HFFc6 (cell line): ENCODE results near the gene NCAPH2. TPM values are rescaled to one million over a fixed set of nuclear protein-coding genes. Genes with fewer than 3 reads are reported as not detected.
A peak's percentile ranks its signal among the peaks of the same experiment; 100 is the strongest.
"Not testable (repeated sequence)": the region's sequence is repeated elsewhere in the genome, so short reads cannot be mapped to it uniquely, and the experiment has no call there.

Experiments used
- DNase-seq: peaks from one replicate; pipeline ENCODE4 v3.0.0-alpha.2; 2018
- H3K27ac Mint-ChIP-seq: 2 replicates; pipeline ENCODE4 v1.8.0; 2020; ENCODE audit warnings: mild to moderate bottlenecking, mixed read lengths
- H3K27me3 Mint-ChIP-seq: 2 replicates; pipeline ENCODE4 v1.8.0; 2021; ENCODE audit warnings: mild to moderate bottlenecking, moderate library complexity, mixed read lengths; ENCODE audit not compliant: insufficient read depth
- H3K36me3 Mint-ChIP-seq: 2 replicates; pipeline ENCODE4 v1.8.0; 2021; ENCODE audit warnings: low read depth, mixed read lengths
- H3K4me1 Mint-ChIP-seq: 2 replicates; pipeline ENCODE4 v1.8.0; 2020; ENCODE audit warnings: low read depth, mixed read lengths
- H3K4me3 Mint-ChIP-seq: 2 replicates; pipeline ENCODE4 v1.8.0; 2020; ENCODE audit warnings: mild to moderate bottlenecking, moderate library complexity, mixed read lengths
- H3K9me3 Mint-ChIP-seq: 2 replicates; pipeline ENCODE4 v1.8.0; 2020; ENCODE audit warnings: mild to moderate bottlenecking, mixed read lengths
- total RNA-seq, 6 experiments: library from RNA; stranded (reverse); fragmentation: NEBNext Ultra II Directional; extraction: Animal tissue kit (Norgen Biotek cat#: 25700); gene quantifications; 2 replicates in 1 of 6; 3 replicates in 5 of 6; pipeline ENCODE4 v1.2.3, GENCODE V29; 2021
- TF ChIP-seq, protein P1 (sequence below): fragments of 200-600 bp; sonication (generic); IDR thresholded peaks from 2 replicates; pipeline ENCODE4 v1.5.0; 2021; ENCODE audit warnings: antibody characterized with exemption, mild to moderate bottlenecking

Gene NCAPH2
- total RNA-seq, 6 experiments from 2014 or later = 31.7 to 54.1 (median 50.0) TPM

DNA sequence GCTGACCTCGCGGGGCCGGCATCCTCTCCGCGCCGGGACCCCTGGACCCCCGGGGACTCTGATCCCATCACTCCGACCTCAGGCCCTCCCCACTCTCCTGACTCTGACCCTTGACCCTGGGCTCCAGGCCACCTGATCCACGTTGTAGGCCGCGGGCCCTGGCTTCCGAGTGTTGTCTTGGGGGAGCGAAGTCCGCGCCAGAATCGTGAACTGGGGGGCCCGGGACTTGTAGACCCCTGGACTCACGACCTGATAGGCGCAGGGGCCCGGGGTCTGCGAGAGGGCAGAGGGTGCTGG is 22.5 kb downstream of the NCAPH2 start:
- H3K4me3 Mint-ChIP-seq = no peak overlapping the region
- no peaks in the 10 kb centered on the region for H3K9me3 Mint-ChIP-seq
- H3K4me1 Mint-ChIP-seq = peaks cover 9% of the 10 kb centered on the region
- no peak overlapping the region for H3K27ac Mint-ChIP-seq
- DNase-seq = no peak
- H3K36me3 Mint-ChIP-seq = no peaks in the 10 kb centered on the region
- H3K27me3 Mint-ChIP-seq = peaks cover 18% of the 10 kb centered on the region
- TF ChIP-seq, protein P1, sequence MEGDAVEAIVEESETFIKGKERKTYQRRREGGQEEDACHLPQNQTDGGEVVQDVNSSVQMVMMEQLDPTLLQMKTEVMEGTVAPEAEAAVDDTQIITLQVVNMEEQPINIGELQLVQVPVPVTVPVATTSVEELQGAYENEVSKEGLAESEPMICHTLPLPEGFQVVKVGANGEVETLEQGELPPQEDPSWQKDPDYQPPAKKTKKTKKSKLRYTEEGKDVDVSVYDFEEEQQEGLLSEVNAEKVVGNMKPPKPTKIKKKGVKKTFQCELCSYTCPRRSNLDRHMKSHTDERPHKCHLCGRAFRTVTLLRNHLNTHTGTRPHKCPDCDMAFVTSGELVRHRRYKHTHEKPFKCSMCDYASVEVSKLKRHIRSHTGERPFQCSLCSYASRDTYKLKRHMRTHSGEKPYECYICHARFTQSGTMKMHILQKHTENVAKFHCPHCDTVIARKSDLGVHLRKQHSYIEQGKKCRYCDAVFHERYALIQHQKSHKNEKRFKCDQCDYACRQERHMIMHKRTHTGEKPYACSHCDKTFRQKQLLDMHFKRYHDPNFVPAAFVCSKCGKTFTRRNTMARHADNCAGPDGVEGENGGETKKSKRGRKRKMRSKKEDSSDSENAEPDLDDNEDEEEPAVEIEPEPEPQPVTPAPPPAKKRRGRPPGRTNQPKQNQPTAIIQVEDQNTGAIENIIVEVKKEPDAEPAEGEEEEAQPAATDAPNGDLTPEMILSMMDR = no peak

DNA sequence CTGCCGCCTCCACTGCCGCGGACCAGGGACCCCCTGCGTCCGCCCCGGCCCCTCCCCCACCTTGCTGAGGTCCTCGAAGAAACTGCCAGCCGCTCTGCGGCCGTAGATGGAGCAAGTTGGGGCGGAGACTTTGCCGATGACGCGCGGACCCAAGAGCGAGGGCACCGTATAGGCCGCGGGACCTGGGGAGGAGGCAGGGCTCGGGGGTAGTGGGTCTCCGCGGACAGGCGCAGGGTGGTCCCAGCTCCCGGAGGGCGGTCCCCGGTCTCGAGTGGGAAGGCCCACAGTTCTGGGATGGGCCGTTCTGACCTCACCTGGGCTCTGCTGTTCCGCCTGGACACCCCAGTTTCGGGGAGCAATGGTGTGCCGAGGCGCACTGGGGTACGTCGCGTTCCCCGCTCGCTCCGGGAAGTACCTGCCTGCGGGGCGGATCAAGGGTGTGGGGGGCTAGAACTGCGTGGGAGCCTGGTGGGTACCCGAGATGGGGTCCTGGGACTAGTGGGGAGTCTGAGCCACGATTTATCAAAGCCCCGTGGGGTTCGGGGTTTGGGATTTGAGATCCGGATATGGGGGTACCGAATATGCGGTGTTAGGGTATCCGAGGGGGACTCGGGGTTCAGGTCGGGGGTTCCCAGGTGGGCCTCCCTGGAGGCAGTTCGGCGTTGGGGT is 23.0 kb downstream of the NCAPH2 start:
- Mint-ChIP-seq H3K36me3 (no peaks in the 10 kb centered on the region), H3K27me3 (peaks cover 18% of the 10 kb centered on the region), H3K4me1 (peaks cover 9% of the 10 kb centered on the region), H3K27ac (peak overlapping the region; percentile 78), H3K4me3 (peak overlapping the region; percentile 75), H3K9me3 (no peaks in the 10 kb centered on the region)
- DNase-seq = no peak
- TF ChIP-seq, protein P1 = no peak

DNA sequence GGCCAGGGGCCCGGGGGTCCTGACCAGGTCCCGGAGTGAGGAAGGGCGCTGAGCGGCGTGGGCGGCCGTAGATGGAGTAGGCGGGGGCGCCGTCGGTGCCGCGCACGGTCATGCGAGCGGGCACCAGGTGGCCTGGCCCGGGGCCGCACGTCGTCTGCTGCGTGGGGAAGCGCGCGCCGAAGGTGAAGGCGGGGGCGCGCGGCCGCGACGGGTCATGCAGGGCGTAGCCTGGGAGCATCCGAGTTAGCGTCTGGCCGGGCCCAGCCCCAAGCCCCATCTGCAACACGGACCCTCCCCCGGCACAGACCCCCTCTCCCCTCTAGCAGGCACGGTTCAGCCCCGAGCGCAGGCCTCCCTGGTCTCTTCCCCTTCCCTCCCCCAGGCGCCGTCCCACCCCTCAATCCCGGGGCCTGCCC is 23.5 kb downstream of the NCAPH2 start:
- H3K27me3 Mint-ChIP-seq = peaks cover 18% of the 10 kb centered on the region
- peaks cover 9% of the 10 kb centered on the region for H3K4me1 Mint-ChIP-seq
- H3K27ac Mint-ChIP-seq = no peak overlapping the region
- H3K4me3 Mint-ChIP-seq = peak overlapping the region; percentile 65
- H3K36me3 Mint-ChIP-seq = no peaks in the 10 kb centered on the region
- H3K9me3 Mint-ChIP-seq = no peaks in the 10 kb centered on the region
- DNase-seq = no peak
- TF ChIP-seq, protein P1 = no peak

DNA sequence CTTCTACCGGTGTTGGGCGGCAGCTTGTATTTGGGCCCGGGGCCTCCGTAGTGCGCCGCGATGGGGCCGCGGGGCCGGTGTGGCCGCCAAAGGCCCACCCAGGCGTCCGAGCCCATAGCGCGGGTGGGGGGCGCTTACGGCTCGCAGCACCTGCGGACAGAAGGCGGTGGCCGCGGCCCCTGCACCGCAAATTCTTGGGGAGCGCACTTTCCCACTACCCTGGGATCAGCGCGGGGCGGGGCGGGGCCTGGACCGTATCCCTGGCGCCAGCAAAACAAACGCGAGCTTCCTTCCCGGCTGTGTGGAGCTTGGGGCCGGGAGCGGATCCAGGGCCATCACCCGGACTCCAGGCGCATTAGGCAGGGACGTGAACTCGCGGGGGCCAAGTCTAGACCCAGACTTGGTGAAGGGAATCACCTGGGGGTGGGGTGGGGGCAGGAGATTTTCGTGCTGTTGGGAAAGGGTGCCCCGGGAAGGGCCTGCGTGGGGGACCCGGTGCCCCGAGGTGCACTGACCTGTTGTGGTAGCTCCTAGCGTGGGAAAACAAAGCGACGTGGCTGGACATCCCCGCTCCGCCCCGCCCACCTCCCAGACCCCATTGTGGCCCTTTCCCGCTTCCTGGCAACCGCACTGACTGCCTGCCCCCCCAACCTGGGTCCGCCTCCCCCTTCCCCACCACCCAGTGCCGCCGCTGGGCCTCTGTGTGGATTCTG is 24.1 kb downstream of the NCAPH2 start:
- DNase-seq = peak; percentile 52
- Mint-ChIP-seq H3K36me3 (no peaks in the 10 kb centered on the region), H3K4me1 (peaks cover 5% of the 10 kb centered on the region), H3K27ac (peak overlapping the region; percentile 53), H3K9me3 (no peaks in the 10 kb centered on the region), H3K4me3 (peak overlapping the region; percentile 65), H3K27me3 (peaks cover 18% of the 10 kb centered on the region)
- TF ChIP-seq, protein P1 = no peak

DNA sequence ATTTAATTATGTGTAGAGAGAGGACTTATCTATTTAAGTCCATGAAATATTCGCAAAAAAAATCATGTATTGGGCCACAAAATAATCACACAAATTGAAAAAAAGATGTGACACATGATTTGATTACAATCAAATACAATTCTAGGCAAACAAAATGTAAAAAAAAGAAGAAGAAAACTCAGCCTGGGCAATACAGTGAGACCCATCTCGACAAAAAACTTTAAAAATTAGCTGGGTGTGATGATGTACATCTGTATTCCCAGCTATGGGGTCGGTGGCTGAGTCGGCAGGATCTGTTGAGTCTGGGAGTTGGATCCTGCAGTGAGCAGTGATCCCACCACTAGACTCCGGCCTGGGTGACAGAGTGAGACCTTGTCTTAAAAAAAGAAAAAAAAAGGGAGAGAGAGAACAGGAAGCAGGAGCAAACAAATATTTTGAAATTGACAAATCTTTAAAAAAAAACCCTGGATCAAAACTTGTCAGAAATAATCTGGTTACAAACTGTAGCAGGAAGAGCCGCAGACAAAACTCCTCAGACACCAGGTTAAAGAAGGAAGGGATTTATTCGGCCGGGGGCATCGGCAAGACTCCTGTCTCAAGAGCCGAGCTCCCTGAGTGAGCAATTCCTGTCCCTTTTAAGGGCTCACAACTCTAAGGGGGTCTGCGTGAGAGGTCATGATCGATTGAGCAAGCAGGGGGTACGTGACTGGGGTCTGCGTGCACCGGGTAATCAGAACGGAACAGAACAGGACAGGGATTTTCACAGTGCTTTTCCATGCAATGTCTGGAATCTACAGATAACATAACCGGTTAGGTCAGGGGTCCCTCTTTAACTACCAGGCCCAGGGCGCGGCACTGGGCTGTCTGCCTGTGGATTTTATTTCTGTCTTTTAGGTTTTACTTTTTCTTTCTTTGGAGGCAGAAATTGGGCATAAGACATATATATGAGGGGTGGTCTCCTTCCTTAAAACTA is 25.1 kb downstream of the NCAPH2 start:
- Mint-ChIP-seq H3K4me3 (peak overlapping the region; percentile 43; the same call in 1 of the 2 replicates), H3K4me1 (no peaks in the 10 kb centered on the region; the same call in none of the 2 replicates), H3K36me3 (no peaks in the 10 kb centered on the region), H3K9me3 (no peaks in the 10 kb centered on the region), H3K27ac (peak overlapping the region; percentile 53), H3K27me3 (peaks cover 17% of the 10 kb centered on the region; the same call in 1 of the 2 replicates)
- TF ChIP-seq, protein P1 = no peak
- DNase-seq = no peak

DNA sequence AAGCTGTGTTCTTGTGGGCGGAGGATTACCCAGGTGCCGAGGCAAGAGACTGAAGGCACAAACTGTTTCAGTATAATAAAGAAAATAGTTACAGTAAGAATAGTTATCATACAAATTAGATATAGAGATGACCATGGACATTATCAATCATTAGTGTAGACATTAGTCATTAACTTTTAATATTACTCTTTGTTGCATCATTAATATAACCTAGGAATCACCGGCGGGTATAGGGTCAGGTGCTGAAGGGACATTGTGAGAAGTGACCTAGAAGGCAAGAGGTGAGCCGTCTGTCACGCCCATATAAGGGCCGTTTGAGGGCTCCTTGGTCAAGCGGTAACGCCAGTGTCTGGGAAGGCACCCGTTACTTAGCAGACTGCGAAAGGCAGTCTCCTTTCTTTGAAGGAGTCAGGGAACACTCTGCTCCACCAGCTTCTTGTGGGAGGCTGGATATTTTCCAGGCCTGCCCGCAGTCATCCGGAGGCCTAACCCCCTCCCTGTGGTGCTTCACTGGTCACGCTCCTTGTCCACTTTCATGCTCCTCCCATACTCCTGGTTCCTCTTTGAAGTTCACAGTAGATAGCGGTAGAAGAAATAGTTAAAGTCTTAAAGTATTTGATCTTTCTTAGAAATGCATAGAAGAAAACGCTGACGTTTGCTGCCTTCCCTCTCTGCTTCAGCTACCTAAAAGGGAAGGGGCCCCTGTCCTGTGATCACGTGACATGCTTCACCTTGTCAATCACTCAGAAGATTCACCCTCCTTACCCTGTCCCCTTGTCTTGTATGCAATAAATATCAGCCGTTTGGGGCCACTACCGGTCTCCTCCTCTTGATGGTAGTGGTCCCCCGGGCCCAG is 26.1 kb downstream of the NCAPH2 start:
- H3K27ac Mint-ChIP-seq, H3K9me3 Mint-ChIP-seq, DNase-seq, H3K36me3 Mint-ChIP-seq, H3K4me1 Mint-ChIP-seq, H3K4me3 Mint-ChIP-seq: not testable (repeated sequence)
- H3K27me3 Mint-ChIP-seq = peaks cover 13% of the 10 kb centered on the region; the same call in 1 of the 2 replicates
